BE2C (cell line): ENCODE data around the gene SLC5A11.

Source experiments
- DNase-seq: peaks from one replicate; pipeline ENCODE4 v3.0.0-alpha.2; 2020
- H3K27me3 ChIP-seq: fragments of 250-450 bp; sonication (Bioruptor Pico); 2 replicates; pipeline ENCODE4 v1.5.1; 2020; ENCODE audit warnings: mild to moderate bottlenecking
- H3K36me3 ChIP-seq: fragments of 250-450 bp; sonication (Bioruptor Pico); 2 replicates; pipeline ENCODE4 v1.5.1; 2020; ENCODE audit warnings: mild to moderate bottlenecking
- H3K4me1 ChIP-seq: fragments of 250-450 bp; sonication (Bioruptor Pico); 2 replicates; pipeline ENCODE4 v1.5.1; 2020
- H3K4me3 ChIP-seq: 2 replicates; pipeline ENCODE4 v1.5.1; 2011; ENCODE audit warnings: low read depth, low read length
- H3K9me3 ChIP-seq: fragments of 250-450 bp; sonication (Bioruptor Pico); 2 replicates; pipeline ENCODE4 v1.5.1; 2020
- CTCF ChIP-seq: IDR thresholded peaks from 2 replicates; pipeline ENCODE4 v1.5.1; 2012; ENCODE audit warnings: mild to moderate bottlenecking, low read depth, low read length

Gene SLC5A11

GRCh38 chr16:24939224-24939623 lies 93.5 kb downstream of the SLC5A11 start:
- no peaks in the 10 kb centered on the region for H3K27me3 ChIP-seq
- TF ChIP-seq CTCF: no peak
- peaks cover 31% of the 10 kb centered on the region for H3K36me3 ChIP-seq
- H3K9me3 ChIP-seq: no peaks in the 10 kb centered on the region
- DNase-seq: no peak
- peaks cover 5% of the 10 kb centered on the region for H3K4me1 ChIP-seq
- no peak overlapping the region for H3K4me3 ChIP-seq

GRCh38 chr16:24939738-24940137 lies 94.0 kb downstream of the SLC5A11 start:
- no peak for DNase-seq
- Histone ChIP-seq H3K9me3 (no peaks in the 10 kb centered on the region), H3K4me1 (peaks cover 5% of the 10 kb centered on the region), H3K4me3 (no peak overlapping the region), H3K36me3 (peaks cover 26% of the 10 kb centered on the region), H3K27me3 (no peaks in the 10 kb centered on the region)
- no peak for TF ChIP-seq CTCF

GRCh38 chr16:24943471-24943870 lies 97.7 kb downstream of the SLC5A11 start:
- Histone ChIP-seq H3K4me1 (no peaks in the 10 kb centered on the region), H3K9me3 (no peaks in the 10 kb centered on the region), H3K36me3 (peaks cover 24% of the 10 kb centered on the region), H3K27me3 (no peaks in the 10 kb centered on the region), H3K4me3 (no peak overlapping the region)
- no peak for TF ChIP-seq CTCF
- no peak for DNase-seq

DNA sequence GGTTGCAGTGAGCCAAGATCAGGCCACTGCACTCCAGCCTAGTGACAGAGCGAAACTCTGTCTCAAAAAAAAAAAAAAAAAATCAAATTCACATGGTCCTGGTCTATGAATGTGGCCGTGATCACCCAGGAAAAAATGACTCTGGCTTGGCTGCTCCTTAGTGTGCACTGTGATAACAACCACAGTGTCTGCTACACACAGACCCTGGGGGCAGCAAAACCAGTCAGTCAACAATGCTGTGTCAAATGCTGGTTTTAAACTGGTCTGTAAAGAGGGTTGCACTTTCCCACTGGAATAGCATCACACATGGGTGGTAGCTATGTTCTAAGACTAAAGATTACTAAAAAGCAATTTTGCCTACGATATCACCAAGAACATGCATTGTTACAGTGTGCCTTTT lies 98.4 kb downstream of the SLC5A11 start:
- H3K36me3 ChIP-seq: peaks cover 24% of the 10 kb centered on the region
- TF ChIP-seq CTCF: no peak
- DNase-seq: no peak

DNA sequence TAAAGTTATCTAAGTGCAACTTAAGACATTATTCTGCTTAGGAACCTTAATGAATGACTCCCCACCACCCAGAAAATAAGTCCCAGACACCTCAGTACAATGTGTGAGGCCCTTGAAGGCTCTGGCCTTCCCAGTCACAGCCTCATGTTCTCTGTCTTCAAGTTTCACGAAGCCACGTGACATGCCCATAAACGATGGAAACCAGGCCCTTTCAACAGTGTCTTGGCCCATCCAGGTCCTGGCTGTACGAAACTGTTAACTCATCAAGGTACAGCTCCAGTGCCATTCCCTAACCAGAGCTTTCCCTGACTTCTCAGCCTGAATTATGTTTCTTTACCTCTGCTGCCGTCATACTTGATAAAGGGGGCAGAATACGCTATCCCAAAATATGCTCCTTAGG lies 100.4 kb downstream of the SLC5A11 start:
- Histone ChIP-seq H3K4me1 (no peaks in the 10 kb centered on the region), H3K4me3 (no peak overlapping the region), H3K27me3 (no peaks in the 10 kb centered on the region), H3K36me3 (peaks cover 18% of the 10 kb centered on the region), H3K9me3 (no peaks in the 10 kb centered on the region)
- DNase-seq: no peak
- TF ChIP-seq CTCF: no peak

More for the DNA sequence above, 98.4 kb downstream of the SLC5A11 start:
- Histone ChIP-seq H3K9me3 (no peaks in the 10 kb centered on the region), H3K4me1 (no peaks in the 10 kb centered on the region), H3K4me3 (no peak overlapping the region), H3K27me3 (no peaks in the 10 kb centered on the region)

DNA sequence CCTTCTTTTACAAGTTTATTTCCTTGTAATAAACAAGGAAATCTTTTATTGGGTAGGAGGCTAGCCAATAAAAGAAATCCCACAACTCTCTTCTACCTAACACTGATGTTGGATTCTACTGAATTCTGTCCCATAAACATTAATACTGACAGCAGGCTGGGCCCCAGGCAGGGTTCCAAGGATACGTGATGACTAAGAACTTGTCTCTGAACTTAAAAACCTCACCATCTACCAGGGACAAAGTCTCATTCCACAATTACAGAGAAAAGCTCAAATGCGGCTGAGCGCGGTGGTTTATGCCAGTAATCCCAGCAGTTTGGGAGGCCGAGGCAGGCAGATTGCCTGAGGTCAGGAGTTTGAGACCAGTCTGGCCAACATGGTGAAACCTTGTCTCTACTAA lies 104.5 kb downstream of the SLC5A11 start:
- Histone ChIP-seq H3K4me1 (no peaks in the 10 kb centered on the region), H3K36me3 (peaks cover 22% of the 10 kb centered on the region), H3K9me3 (no peaks in the 10 kb centered on the region), H3K27me3 (no peaks in the 10 kb centered on the region), H3K4me3 (no peak overlapping the region)
- TF ChIP-seq CTCF: no peak
- no peak for DNase-seq
